ENCODE results near the gene TMEM213.
A peak's percentile ranks its signal among the peaks of the same experiment; 100 is the strongest.

Gene TMEM213

GRCh38 chr7:138843632-138844580 is 46.1 kb downstream of the TMEM213 start:
- no peak for DNase-seq

DNA sequence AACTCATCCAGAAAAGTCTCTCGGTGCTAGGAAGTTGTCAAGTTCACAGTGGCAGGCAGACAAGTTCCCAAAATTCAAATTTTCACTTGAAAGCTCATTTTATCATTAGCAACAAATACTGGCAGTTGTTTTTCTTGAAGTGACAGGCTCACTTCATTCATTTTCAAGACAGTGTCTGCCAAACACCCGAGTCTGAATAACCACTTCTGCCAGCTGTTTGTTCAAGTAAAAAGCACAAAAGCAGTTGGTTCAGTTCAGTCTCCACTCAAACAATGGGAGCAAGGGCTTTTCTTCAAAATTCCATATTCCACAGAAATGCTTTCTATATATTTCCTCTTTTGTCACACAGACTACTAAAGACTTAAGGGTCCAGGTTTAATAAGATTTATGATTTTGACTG is 47.9 kb downstream of the TMEM213 start:
- DNase-seq, result no peak

DNA sequence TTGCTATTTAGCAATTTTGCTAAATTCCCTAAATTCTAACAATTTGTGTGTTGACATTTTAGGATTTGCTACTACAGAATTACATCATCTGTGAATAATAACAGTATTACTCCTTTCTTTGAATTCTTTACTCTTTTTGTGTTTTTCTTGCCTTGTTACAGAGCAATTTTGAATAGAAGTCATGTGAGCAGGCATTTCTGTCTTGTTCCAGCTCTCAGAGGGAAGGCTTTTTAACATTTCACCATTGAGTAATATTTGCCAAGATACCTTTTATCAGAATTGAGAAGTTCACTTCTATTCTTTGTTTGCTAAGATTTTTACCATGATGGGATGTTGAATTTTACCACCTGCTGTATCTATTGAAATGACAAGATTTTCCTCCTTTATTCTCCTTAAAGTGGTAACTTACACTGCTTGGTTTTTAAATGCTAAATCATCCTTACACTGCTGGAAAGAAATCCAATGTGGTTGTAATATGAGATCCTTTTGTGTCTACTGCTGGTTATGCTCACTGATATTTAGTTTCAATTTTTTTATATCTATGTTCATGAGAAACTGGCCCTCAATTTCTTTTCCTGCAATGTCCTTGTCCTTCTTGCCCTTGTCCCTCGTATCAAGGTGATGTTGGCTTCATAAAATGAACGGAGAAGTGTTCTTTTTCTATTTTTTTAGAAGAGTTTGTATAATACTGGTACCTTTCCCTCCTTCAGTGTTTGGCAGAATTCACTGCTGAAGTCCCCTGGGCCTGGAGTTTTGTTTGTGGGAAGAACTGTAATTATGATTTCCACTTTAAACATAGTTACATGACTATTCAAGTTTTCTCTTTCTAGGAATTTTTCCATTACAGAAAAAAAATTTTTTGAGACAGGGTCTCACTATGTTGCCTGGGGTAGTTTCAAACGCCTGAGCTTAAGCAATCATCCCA is 50.5 kb downstream of the TMEM213 start:
- DNase-seq, result no peak

- no peak for DNase-seq
Measured at GRCh38 chr7:138849701-138850100, 51.9 kb downstream of the TMEM213 start.

DNA sequence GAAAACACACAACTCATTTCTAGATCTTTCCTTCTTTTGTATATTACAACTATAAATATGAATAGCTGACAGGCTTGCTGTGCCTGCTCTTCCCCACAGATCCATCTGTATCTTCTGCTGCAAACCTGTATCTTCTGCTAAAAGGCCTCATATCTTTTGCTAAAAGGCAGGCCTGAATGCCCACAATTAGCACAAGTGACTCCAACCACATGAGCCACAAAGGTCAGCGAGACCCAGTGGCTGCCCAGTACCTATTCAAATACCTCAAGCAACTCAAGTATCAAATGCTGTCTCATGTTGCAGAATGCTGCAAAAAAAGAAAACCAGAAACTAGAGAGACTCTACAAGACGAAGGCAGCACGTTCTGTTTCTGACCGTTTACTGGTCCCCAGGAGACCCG is 54.7 kb downstream of the TMEM213 start:
- DNase-seq, result no peak

DNA sequence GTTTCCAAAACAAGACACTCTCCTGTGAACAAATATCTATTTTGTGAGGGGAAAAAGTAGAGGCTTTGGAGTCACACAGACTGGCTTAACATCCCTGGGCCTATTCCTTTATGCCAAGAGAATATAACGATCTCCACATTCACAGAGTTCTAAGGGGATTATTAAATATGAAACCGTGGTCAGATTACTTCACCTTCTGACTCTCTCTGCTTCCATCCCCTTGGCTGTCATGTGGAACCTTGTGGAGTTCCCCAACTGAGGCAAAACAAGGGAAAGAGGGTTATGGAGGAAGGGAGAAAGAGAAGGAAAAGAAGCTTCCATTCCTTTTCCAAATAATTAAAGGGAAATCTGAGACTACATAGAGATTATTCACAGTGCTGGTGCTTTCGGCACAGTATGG is 55.7 kb downstream of the TMEM213 start:
- no peak for DNase-seq

DNA sequence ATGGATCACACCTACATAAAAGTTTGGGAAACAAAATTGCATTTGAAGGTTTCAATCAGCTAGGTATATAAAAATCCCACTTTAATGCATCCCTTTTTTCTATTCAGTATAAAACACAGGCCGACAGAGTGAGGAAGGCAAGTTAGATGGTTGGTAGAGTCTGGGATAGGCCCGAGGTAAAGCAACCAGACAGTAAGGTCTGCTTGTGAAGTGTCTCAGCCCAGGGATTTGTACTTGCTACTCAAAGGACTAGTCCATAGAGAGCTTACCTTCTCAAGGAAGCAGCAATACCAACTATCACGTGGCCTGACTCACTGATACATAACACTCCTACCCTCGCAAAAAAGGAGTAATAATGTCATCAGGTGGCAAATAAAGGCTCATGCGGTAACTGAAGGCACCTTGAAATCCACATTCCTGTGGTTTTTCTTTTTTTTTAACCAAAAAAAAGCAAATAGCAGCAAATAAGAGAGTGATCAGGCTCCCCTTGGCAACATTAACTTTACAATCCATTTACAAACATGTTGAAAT is 56.4 kb downstream of the TMEM213 start:
- DNase-seq, result no peak

- DNase-seq, result no peak
Measured at GRCh38 chr7:138857728-138858127, 59.9 kb downstream of the TMEM213 start.

- no peak for DNase-seq
Measured at GRCh38 chr7:138861051-138861450, 63.3 kb downstream of the TMEM213 start.

- no peak for DNase-seq
Measured at GRCh38 chr7:138863931-138864330, 66.1 kb downstream of the TMEM213 start.

DNA sequence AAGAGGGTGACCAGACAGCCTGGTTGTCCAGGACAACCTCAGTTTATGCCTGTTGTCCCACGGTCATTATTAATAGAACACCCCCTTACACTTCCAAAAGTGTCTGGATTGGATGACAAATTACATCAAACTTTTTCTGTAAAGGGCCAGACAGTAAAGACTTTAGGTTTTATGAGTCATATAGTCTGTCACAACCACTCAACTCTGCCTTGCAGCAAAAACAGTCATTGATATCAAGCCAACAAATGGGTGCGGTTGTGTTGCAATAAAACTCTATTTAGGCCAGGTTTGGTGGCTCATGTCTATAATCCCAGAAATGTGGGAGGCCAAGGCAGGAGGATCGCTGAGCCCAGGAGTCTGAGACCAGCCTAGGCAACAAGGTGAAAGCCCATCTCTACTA is 66.9 kb downstream of the TMEM213 start:
- no peak for DNase-seq

DNA sequence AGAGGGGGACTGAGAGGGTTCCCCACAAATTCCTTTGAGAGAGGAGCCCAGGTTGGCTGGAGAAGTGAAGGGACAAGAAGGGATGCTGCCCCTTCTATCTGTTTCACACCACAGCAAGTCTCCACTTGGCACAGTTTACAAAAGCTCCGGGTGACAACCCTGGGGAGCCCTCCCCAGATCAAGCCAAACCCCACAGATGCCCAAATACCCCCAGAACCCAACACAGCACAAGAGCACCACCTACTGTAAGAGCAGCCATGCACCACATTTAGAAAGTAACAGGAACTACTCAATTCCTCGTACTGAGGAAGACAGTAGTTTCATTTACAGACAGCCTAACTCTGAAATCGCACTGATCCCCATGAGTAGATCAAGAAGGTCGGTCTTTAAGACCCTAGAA is 68.0 kb downstream of the TMEM213 start:
- DNase-seq, result no peak

GRCh38 chr7:138866353-138866752 is 68.6 kb downstream of the TMEM213 start:
- DNase-seq, result no peak

DNA sequence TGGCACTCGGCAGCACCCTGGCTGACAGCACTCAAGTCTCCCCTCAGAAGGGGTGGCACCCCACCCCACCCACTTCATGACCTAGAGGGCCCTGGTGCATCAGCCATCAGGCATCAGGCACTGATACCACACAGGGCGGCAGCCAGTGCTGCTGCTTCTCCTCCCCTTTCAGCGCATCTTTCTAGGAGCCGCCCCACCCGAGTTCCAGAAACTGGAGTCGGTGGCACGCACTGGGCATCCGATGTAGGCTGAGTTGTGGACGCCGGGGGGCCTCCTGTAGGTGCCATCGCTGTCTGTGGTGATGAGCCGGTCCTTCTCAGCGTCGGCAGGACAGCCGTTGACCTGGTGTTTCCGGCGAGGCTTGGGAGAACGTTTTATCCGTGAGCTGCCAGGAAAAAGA is 70.0 kb downstream of the TMEM213 start:
- no peak for DNase-seq

- no peak for DNase-seq
Measured at GRCh38 chr7:138868711-138869110, 70.9 kb downstream of the TMEM213 start.

DNA sequence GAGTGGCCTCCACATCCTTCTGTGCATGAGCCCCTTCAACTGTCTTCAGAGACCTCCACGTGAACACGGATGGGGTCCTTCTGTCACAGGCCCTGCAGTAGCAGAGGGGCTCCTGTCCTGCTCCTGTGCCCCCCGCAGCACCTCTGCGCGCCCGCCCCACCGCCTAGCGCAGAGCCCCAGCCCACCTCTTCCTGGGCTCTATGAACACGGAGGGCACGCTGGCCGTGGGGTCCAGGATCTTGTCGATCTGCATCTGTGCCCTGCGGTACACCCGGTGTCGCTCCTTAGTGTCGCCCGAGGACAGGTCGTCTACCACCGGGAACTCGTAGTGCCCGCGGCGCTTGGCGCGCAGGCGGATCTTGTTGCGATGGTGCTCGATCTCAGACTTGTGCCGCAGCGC is 71.6 kb downstream of the TMEM213 start:
- DNase-seq, result no peak

- DNase-seq, result no peak
Measured at GRCh38 chr7:138871065-138871813, 73.4 kb downstream of the TMEM213 start.

GRCh38 chr7:138871814-138872090 is 74.0 kb downstream of the TMEM213 start:
- DNase-seq, result no peak

GRCh38 chr7:138872576-138872975 is 74.8 kb downstream of the TMEM213 start:
- no peak for DNase-seq

DNA sequence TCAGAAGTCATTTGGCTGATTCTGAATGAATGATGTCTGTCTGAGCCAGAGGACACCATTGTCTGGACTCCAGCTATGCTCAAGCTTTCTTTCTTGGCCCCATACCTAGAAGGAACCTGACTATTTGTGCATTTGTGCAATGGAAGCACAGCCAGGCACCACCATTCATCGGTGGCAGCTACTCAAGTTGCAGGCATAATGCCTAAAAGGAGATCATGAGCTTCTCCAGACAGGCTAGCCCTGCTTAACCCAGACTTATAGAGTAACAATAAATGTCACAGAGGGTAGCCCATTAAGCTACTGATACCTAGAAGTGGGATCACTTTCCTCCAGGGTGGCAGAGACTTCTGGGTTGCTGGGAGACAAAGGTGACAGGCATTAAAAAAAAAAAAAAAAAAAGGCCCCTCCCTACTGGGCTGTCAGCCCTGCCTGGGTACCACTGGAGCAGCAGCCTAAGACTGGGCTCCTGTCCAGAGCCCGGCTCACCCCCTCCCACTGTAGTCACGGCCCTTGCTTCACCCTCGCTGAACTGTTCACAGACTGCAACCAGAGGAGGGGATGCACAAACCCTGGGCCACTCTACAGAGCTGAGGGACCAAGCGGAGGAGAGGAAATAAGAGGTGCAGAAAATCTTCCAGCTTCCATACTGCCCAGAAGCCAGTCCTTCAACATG is 75.6 kb downstream of the TMEM213 start:
- DNase-seq, result no peak

GRCh38 chr7:138875794-138876193 is 78.0 kb downstream of the TMEM213 start:
- peak; percentile 23 for DNase-seq

- no peak for DNase-seq
Measured at GRCh38 chr7:138876326-138876725, 78.5 kb downstream of the TMEM213 start.
